Measurements from ENCODE around the gene HPS4. TPM values are rescaled to one million over a fixed set of nuclear protein-coding genes. Genes with fewer than 3 reads are reported as not detected.
A peak's percentile ranks its signal among the peaks of the same experiment; 100 is the strongest.

Gene HPS4
- total RNA-seq, 4 donors from 2014 or later = 7.0 to 13.9 (median 10.5) TPM

GRCh38 chr22:26527167-26527566 lies 43.6 kb upstream of the HPS4 start:
- H3K27me3 ChIP-seq = no peaks in the 10 kb centered on the region
- peak overlapping the region in 1 of 4 donors; percentile 33 for H3K4me3 ChIP-seq
- intact Hi-C loops (cut with DNase I; ENCODE audit: low total_unique reads) (no loop called here), in situ Hi-C loops (cut with MboI; ENCODE audit: low sequenced_read_pairs in 4 of 4) (no loop called here)
- H3K4me1 ChIP-seq = peaks cover 49 to 55% of the 10 kb centered on the region in 2 donors
- ATAC-seq = peak in 1 of 2 donors; percentile 14
- no peaks in the 10 kb centered on the region for H3K9me3 ChIP-seq
- TF ChIP-seq CTCF (IDR thresholded peaks at IDR 0.05 in 4 of 5, conservative IDR thresholded peaks at IDR 0.05 in 1 of 5) = no peak
- TF ChIP-seq POLR2A (IDR thresholded peaks at IDR 0.05) = no peak
- DNase-seq = peak in 1 of 2 donors; percentile 40
- peaks cover 0 to 18% of the 10 kb centered on the region in 2 donors for H3K36me3 ChIP-seq
- peak overlapping the region; percentile 91 to 98 (median 94) for H3K27ac ChIP-seq

DNA sequence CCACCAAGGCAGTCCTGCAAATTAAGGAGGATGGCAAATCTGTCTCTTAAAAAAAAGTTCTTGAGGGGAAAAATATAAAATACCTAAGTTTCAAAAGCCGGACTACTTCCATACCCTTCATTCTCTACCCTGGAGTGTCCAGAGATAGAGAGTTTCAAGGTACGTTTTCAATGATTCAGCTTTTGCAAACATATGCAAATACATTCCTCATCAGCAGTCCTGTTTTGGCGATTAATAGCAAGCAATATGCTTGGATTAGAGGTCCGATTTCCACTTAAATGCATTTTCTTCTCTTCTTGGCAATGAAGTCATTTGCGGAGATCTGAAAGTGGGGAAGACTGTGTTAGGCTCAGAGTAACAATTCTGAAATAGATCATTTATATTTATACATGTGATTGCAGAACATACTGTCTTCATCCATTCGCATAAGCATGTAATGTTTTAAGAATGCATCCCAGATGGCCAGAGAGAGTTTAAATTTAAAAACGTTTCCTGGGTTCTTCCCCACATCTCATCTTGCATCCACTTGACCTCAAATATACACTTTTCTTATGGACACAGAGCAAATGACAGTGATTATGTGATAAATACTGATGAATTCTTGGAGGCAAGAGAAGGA lies 42.5 kb upstream of the HPS4 start:
- peak overlapping the region; percentile 91 to 98 (median 94) for H3K27ac ChIP-seq
- intact Hi-C loops (cut with DNase I; ENCODE audit: low total_unique reads) (no loop called here), in situ Hi-C loops (cut with MboI; ENCODE audit: low sequenced_read_pairs in 4 of 4) (no loop called here)
- no peak for ATAC-seq
- DNase-seq = no peak
- H3K36me3 ChIP-seq = peaks cover 0 to 7% of the 10 kb centered on the region in 2 donors
- H3K9me3 ChIP-seq = no peaks in the 10 kb centered on the region
- no peak for TF ChIP-seq POLR2A (IDR thresholded peaks at IDR 0.05)
- H3K4me3 ChIP-seq = peak overlapping the region in 3 of 4 donors; percentile 3 to 40 (median 33)
- no peaks in the 10 kb centered on the region for H3K27me3 ChIP-seq
- H3K4me1 ChIP-seq = peaks cover 49 to 55% of the 10 kb centered on the region in 2 donors

DNA sequence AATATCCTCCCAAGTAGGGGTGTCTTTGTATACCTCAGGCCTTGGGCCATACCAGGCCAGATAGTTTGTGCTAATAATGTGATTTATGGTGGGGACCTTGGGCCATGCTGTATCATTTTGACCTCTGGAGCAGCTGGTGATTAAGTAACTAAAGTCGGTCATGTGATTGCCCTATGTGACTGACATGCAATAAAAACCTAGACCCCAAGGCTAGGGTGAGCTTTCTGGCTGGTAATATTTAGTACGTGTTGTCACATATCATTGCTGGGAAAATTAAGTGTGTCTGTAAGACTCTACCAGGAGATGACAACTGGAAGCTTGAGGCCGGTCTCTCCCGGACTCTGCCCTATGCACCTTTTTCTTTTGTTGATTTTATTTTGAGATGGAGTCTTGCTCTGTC lies 41.3 kb upstream of the HPS4 start:
- Histone ChIP-seq H3K4me3 (peak overlapping the region in 2 of 4 donors; percentile 33 to 40), H3K27me3 (no peaks in the 10 kb centered on the region), H3K4me1 (peaks cover 47 to 49% of the 10 kb centered on the region in 2 donors), H3K36me3 (peaks cover 0 to 3% of the 10 kb centered on the region in 2 donors), H3K27ac (peak overlapping the region; percentile 91 to 98 (median 94)), H3K9me3 (no peaks in the 10 kb centered on the region)
- no peak for DNase-seq
- TF ChIP-seq CTCF (IDR thresholded peaks at IDR 0.05 in 4 of 5, conservative IDR thresholded peaks at IDR 0.05 in 1 of 5) (no peak), POLR2A (IDR thresholded peaks at IDR 0.05) (peak in 1 of 2 donors; percentile 12)
- ATAC-seq = peak in 1 of 2 donors; percentile 10
- in situ Hi-C loops (cut with MboI; ENCODE audit: low sequenced_read_pairs in 4 of 4) = no loop called here
- intact Hi-C loops (cut with DNase I; ENCODE audit: low total_unique reads) = no loop called here

GRCh38 chr22:26522592-26522991 lies 39.0 kb upstream of the HPS4 start:
- intact Hi-C loops (cut with DNase I; ENCODE audit: low total_unique reads) (no loop called here), in situ Hi-C loops (cut with MboI; ENCODE audit: low sequenced_read_pairs in 4 of 4) (no loop called here)
- no peak overlapping the region for H3K27ac ChIP-seq
- no peak for TF ChIP-seq POLR2A (IDR thresholded peaks at IDR 0.05)
- TF ChIP-seq CTCF (IDR thresholded peaks at IDR 0.05 in 4 of 5, conservative IDR thresholded peaks at IDR 0.05 in 1 of 5) = no peak
- peaks cover 0 to 3% of the 10 kb centered on the region in 2 donors for H3K36me3 ChIP-seq
- no peak overlapping the region for H3K4me3 ChIP-seq
- no peak for DNase-seq
- H3K27me3 ChIP-seq = no peaks in the 10 kb centered on the region
- no peaks in the 10 kb centered on the region for H3K9me3 ChIP-seq
- no peak for ATAC-seq
- H3K4me1 ChIP-seq = peaks cover 29% of the 10 kb centered on the region in 2 donors

- TF ChIP-seq POLR2A (IDR thresholded peaks at IDR 0.05) = no peak
- no peak for TF ChIP-seq CTCF (IDR thresholded peaks at IDR 0.05 in 4 of 5, conservative IDR thresholded peaks at IDR 0.05 in 1 of 5)
- peaks cover 0 to 3% of the 10 kb centered on the region in 2 donors for H3K36me3 ChIP-seq
- intact Hi-C loops (cut with DNase I; ENCODE audit: low total_unique reads) (no loop called here), in situ Hi-C loops (cut with MboI; ENCODE audit: low sequenced_read_pairs in 4 of 4) (no loop called here)
- no peaks in the 10 kb centered on the region for H3K27me3 ChIP-seq
- DNase-seq (no peak), ATAC-seq (no peak)
- H3K27ac ChIP-seq = no peak overlapping the region
- H3K4me1 ChIP-seq = peaks cover 23 to 24% of the 10 kb centered on the region in 2 donors
- no peaks in the 10 kb centered on the region for H3K9me3 ChIP-seq
- no peak overlapping the region for H3K4me3 ChIP-seq
Observed at GRCh38 chr22:26522012-26522411, 38.4 kb upstream of the HPS4 start.
